HG03039 (cell line): ENCODE results near the gene ADAMTS16.

Experiments used
- ATAC-seq: cut with Tn5 transposase; IDR thresholded peaks from one replicate; pipeline ENCODE4 v1.9.1; 2021; ENCODE audit warnings: mild to moderate bottlenecking, moderate library complexity; ENCODE audit not compliant: unreplicated experiment

Gene ADAMTS16

GRCh38 chr5:5339257-5339656, 199.1 kb downstream of the ADAMTS16 start:
- no peak for ATAC-seq

DNA sequence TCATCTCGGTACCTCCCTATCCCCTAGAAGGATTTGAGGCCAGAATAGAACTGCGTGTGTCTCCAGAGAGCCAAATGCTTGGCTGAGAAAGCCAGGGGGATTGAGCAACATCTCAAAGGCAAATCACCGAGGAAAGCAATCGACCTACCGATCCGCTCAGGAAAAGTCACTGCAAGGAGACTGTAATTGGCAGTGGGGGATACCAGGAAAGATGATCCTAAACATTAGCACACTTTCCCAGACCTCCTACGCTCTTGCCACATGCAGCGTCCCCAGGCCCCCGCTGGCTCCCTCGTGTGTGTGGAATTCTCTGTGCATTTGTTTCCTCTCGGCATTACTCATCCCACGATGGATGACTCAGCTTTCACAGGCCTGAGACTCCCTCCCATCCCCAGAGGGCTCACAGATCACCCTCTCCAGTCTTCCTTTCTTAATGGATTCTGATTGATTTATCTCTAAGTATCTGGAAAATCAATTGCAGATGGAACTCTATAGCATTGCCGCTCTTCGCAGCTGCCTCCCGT, 200.1 kb downstream of the ADAMTS16 start:
- ATAC-seq = no peak

- ATAC-seq = no peak
These were observed 201.6 kb downstream of the ADAMTS16 start for GRCh38 chr5:5341531-5342292.

- ATAC-seq = no peak
These were observed 202.7 kb downstream of the ADAMTS16 start for GRCh38 chr5:5342784-5343183.

- ATAC-seq = no peak
These were observed 203.4 kb downstream of the ADAMTS16 start for GRCh38 chr5:5343568-5343967.

- ATAC-seq = no peak
These were observed 204.0 kb downstream of the ADAMTS16 start for GRCh38 chr5:5344051-5344571.

GRCh38 chr5:5344606-5345005, 204.5 kb downstream of the ADAMTS16 start:
- ATAC-seq = no peak

DNA sequence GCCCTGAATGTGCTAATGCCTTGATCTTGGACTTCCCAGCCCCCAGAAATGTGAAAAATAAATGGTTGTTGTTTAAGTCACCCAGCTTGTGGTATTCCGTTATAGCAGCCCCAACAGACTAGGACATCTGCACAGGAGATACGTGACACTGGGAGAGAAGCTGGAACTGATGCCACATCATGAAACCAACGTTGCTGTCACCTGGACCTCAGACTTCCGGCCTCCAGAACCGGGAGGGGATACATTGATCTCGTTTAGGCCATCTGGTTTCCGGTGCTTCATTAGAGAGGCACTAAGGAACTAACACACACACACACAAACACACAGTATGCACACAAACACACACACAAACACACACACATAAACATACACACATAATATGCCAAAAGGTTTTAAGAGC, 207.3 kb downstream of the ADAMTS16 start:
- no peak for ATAC-seq

- ATAC-seq = no peak
These were observed 208.0 kb downstream of the ADAMTS16 start for GRCh38 chr5:5348135-5348534.

- ATAC-seq = no peak
These were observed 208.4 kb downstream of the ADAMTS16 start for GRCh38 chr5:5348576-5348975.

DNA sequence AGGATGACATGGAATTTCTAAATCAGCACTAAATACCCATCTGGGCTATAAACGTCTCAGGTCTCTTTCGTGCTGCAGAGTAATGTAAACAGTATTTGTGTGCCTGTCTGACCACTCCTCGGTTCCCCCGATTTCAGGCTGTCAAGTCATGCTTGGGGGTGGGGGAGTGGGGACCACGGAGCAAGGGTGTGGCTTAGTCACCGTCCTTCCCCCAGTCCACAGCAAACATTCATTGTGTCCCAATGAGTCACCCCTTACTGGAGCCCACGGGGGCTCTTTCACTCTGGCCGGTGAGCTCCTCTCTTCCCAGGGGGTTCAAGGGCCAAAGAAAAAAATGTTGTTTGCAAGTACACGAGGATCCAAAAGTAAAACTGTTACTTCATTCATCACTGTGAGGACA, 210.0 kb downstream of the ADAMTS16 start:
- ATAC-seq = no peak

DNA sequence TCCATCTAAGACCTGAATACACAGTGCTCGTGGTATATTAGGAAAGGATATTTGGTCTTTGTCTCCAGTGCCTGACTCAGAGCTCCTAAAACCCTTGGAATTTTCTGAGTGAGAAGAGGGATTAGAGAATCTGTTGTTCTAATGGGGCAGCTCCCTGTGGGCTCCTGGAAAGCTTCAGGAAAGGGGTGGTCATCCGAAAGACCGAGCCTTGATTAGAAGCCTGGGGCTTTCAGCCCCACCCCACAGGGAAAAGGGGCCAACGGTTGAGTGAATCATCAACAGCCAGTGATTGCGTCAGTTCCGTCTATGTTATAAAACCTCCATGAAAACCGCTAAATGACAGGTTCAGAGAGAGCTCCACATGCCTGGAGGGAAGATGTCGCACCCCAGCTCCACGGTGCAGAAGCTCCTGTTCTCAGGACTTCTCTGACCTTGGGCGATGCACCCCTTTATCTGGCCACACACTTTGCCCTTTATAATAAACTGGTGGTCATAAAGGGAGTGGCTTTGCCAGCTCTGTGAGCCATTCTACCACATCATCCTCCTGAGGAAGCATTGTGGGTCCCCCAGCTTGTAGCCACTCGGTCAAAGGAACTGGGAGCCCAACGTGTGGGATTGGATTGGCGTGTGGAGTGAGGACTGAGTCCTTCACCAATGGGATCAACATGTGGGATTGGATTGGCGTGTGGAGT, 211.3 kb downstream of the ADAMTS16 start:
- no peak for ATAC-seq

DNA sequence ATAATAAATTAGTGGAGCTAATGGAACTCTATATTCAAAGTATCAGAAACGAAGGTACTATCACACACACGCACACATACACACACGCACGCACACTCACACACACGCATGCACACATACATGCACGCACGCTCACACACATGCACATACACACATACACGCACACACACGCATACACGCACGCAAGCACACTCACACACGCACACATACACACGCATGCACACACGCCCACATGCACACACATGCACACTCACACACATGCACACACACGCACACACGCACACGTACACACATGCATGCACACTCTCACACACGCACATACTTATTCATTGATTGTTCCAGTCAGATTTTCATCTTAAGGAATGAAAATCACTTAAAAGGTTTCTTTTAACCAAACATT, 212.5 kb downstream of the ADAMTS16 start:
- ATAC-seq = no peak

DNA sequence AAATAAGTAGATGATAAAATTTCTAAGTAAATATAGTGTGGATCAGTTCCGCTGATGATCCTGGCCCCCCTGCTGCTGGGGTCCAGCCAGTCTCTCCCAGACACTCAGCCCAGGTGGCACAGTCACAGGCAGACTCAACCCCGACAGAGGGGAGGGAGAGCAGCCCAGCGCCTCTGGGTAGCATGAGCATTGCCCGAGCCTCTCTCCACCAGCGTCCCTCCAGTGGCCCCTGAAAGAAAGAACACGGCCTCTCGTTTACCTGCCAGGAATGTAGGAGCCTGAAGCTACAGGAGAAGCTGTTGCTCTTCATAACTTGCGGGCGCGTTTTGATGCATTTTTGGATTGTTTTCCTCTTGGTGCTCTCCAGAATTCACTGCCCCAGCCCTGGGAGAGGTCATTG, 213.6 kb downstream of the ADAMTS16 start:
- ATAC-seq = no peak

DNA sequence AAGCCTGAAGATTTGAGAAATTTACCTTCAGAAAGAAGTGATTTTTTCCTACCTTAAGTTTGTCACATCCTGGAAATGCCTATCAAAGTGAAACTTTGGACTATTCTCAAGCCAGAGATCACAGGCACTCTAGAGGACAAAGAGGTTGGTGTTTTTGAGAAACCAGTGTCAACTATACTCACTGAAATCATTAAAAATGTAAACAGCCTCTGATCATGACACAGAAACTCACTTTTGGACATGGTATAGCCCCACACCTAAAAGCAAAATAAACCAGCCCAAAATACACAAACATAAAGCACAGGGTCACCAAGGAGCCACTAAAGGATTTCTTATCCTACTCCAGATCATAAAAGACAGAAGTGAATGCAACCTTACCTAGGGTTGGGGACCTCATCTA, 216.6 kb downstream of the ADAMTS16 start:
- no peak for ATAC-seq

DNA sequence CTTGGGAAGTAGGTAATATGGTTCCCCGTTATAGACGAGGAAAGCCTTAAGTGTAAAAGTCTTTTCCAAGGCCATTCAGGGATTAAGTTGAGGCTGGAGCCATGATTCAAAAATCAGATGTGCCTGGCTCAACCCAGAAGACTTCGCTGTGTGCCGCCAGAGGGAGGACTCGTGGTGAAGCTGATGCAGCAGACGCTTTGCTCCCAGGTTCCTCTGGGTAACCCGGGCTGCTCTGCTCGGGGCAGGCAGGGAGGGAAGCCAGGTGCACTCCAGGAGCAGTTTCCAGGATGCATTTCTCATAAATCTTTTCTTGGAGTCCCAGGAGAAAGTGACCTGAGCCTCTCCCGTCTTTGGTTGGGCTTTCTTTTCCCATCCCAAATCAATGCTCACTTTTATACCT, 219.5 kb downstream of the ADAMTS16 start:
- no peak for ATAC-seq

GRCh38 chr5:5360363-5360940, 220.3 kb downstream of the ADAMTS16 start:
- no peak for ATAC-seq

GRCh38 chr5:5360941-5361520, 220.9 kb downstream of the ADAMTS16 start:
- no peak for ATAC-seq

DNA sequence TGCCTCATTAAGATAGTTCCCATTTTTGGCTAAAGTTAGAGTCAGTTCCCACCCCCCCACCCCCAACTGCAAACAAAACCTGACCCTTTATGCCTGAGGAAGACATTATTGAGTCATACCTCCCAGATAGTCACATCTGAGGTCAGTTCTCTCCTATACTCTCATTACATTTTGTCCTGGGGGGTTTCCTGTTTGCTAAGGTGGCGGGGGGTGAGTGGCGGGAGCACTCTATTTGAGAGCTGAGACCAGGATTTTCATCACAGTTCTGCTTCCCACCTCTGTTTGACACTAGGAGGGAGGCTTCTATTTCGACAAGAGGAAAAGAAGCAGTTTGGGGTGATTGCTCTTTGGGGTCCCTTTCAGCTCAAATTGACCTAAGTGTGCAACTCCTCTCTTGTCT, 222.9 kb downstream of the ADAMTS16 start:
- no peak for ATAC-seq

DNA sequence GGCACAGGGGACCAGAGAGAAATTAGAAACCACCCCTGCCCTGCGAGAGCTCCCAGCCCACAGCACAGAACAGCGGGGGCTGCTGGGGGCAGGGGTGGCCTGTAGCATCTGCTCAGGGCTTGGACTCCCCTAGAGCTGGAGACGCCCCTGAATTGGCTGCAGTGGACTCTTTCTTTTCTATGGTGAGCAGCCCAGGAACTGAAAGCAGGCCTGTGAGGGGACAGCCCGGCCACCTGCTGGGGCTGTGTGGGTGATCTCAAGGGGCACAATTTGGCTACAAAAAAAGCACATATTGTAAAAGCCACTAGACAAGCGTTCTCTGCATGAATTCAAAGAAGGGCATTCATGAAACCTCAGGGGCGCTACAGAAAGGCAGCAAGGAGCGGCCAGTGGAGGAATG, 224.8 kb downstream of the ADAMTS16 start:
- peak; percentile 69 for ATAC-seq

- no peak for ATAC-seq
These were observed 227.6 kb downstream of the ADAMTS16 start for GRCh38 chr5:5367739-5368138.
